Gastroesophageal sphincter (tissue), 3 donors: ENCODE measurements around the gene KLC3.

ENCODE experiments used
- CTCF ChIP-seq, 4 experiments: fragments of 200-600 bp in 2 of 4; fragments of 450-650 bp in 2 of 4; sonication (generic) in 1 of 4; IDR thresholded peaks; one replicate each; pipeline ENCODE4 v1.5.1; 2017 to 2019; ENCODE audit warnings: antibody characterized with exemption in 4 of 4, mild to moderate bottlenecking in 2 of 4, moderate library complexity in 2 of 4
- POLR2A ChIP-seq, 2 donors: fragments of 450-650 bp; IDR thresholded peaks; one replicate each; pipeline ENCODE4 v1.6.1; 2017; ENCODE audit warnings: antibody characterized with exemption in 2 of 2, mild to moderate bottlenecking in 2 of 2, moderate library complexity in 1 of 2
- POLR2AphosphoS5 ChIP-seq: sonication (generic); formaldehyde crosslinking; IDR thresholded peaks from one replicate; pipeline ENCODE4 v1.6.1; 2017; ENCODE audit warnings: antibody characterized with exemption

- TF ChIP-seq POLR2A (IDR thresholded peaks at IDR 0.05) (no peak), POLR2AphosphoS5 (no peak), CTCF (IDR thresholded peaks at IDR 0.05) (no peak)
Observed at GRCh38 chr19:45370410-45371204, 30.1 kb downstream of the KLC3 start, which contains the start of gene ERCC2.
